ENCODE measurements around the gene AGBL2. TPM values are rescaled to one million over a fixed set of nuclear protein-coding genes. Genes with fewer than 3 reads are reported as not detected.

Gene AGBL2
- total and polyA plus RNA-seq, 2 experiments from 2014 or later, result 0.51 to 2.7 TPM

GRCh38 chr11:47656260-47656885 is 58.8 kb downstream of the AGBL2 start:
- 46% methylated on average over 6 of the region's 6 CpGs for WGBS, 2 experiments (ENCODE audit: low coverage in 1 of 2, low lambda C conversion rate in 2 of 2, missing lambda C conversion rate in 2 of 2)
- Histone ChIP-seq H3K36me3 (ENCODE audit: low read depth) (no peaks in the 10 kb centered on the region), H2AFZ (no peak overlapping the region), H3K9me3 (ENCODE audit: low read depth) (no peaks in the 10 kb centered on the region), H3K4me2 (ENCODE audit: unreplicated experiment) (no peak overlapping the region), H3K79me2 (ENCODE audit: insufficient read depth) (no peaks in the 10 kb centered on the region), H3K4me1 (ENCODE audit: insufficient read depth) (no peaks in the 10 kb centered on the region), H3K27me3 (replicated peaks; ENCODE audit: insufficient read depth) (no peaks in the 10 kb centered on the region), H3K9ac (no peak overlapping the region), H4K20me1 (ENCODE audit: insufficient read depth) (no peaks in the 10 kb centered on the region), H3K4me3 (no peak overlapping the region), H3K9me2 (ENCODE audit: insufficient read depth) (no peaks in the 10 kb centered on the region), H3F3A (ENCODE audit: insufficient read depth) (no peaks in the 10 kb centered on the region), H3K27ac (no peak overlapping the region)
- TF ChIP-seq EZH2 (IDR thresholded peaks at IDR 0.05; ENCODE audit: insufficient read depth, poor library complexity, severe bottlenecking), result no peak
- no peak for TF ChIP-seq EZH2phosphoT487 (IDR thresholded peaks at IDR 0.05; ENCODE audit: insufficient read depth, low read depth)
- DNase-seq, result no peak
- in situ Hi-C loops (cut with MboI), result no loop called here

GRCh38 chr11:47651818-47652469 is 63.2 kb downstream of the AGBL2 start:
- Histone ChIP-seq H3K4me2 (ENCODE audit: unreplicated experiment) (no peak overlapping the region), H3K4me3 (no peak overlapping the region), H3K9ac (no peak overlapping the region), H3K27ac (no peak overlapping the region), H3K36me3 (ENCODE audit: low read depth) (no peaks in the 10 kb centered on the region), H3K9me2 (ENCODE audit: insufficient read depth) (no peaks in the 10 kb centered on the region), H3K79me2 (ENCODE audit: insufficient read depth) (no peaks in the 10 kb centered on the region), H2AFZ (no peak overlapping the region), H3F3A (ENCODE audit: insufficient read depth) (no peaks in the 10 kb centered on the region), H3K4me1 (ENCODE audit: insufficient read depth) (no peaks in the 10 kb centered on the region), H4K20me1 (ENCODE audit: insufficient read depth) (no peaks in the 10 kb centered on the region), H3K27me3 (replicated peaks; ENCODE audit: insufficient read depth) (no peaks in the 10 kb centered on the region), H3K9me3 (ENCODE audit: low read depth) (no peaks in the 10 kb centered on the region)
- WGBS, 2 experiments (ENCODE audit: low coverage in 1 of 2, low lambda C conversion rate in 2 of 2, missing lambda C conversion rate in 2 of 2), result 69 to 74% methylated on average over 5 of the region's 5 CpGs
- no peak for TF ChIP-seq EZH2 (IDR thresholded peaks at IDR 0.05; ENCODE audit: insufficient read depth, poor library complexity, severe bottlenecking)
- TF ChIP-seq EZH2phosphoT487 (IDR thresholded peaks at IDR 0.05; ENCODE audit: insufficient read depth, low read depth), result no peak
- in situ Hi-C loops (cut with MboI), result no loop called here
- DNase-seq, result no peak

GRCh38 chr11:47649276-47649675 is 65.9 kb downstream of the AGBL2 start:
- in situ Hi-C loops (cut with MboI), result no loop called here
- WGBS, 2 experiments (ENCODE audit: low coverage in 1 of 2, low lambda C conversion rate in 2 of 2, missing lambda C conversion rate in 2 of 2), result 56 to 65% methylated on average over 3 of the region's 3 CpGs
- Histone ChIP-seq H2AFZ (no peak overlapping the region), H3K27me3 (replicated peaks; ENCODE audit: insufficient read depth) (no peaks in the 10 kb centered on the region), H3K27ac (no peak overlapping the region), H3K9me2 (ENCODE audit: insufficient read depth) (no peaks in the 10 kb centered on the region), H3K79me2 (ENCODE audit: insufficient read depth) (no peaks in the 10 kb centered on the region), H3K36me3 (ENCODE audit: low read depth) (no peaks in the 10 kb centered on the region), H3K9ac (no peak overlapping the region), H3K4me2 (ENCODE audit: unreplicated experiment) (no peak overlapping the region), H3K4me1 (ENCODE audit: insufficient read depth) (no peaks in the 10 kb centered on the region), H4K20me1 (ENCODE audit: insufficient read depth) (no peaks in the 10 kb centered on the region), H3F3A (ENCODE audit: insufficient read depth) (no peaks in the 10 kb centered on the region), H3K9me3 (ENCODE audit: low read depth) (no peaks in the 10 kb centered on the region), H3K4me3 (no peak overlapping the region)
- no peak for TF ChIP-seq EZH2phosphoT487 (IDR thresholded peaks at IDR 0.05; ENCODE audit: insufficient read depth, low read depth)
- no peak for TF ChIP-seq EZH2 (IDR thresholded peaks at IDR 0.05; ENCODE audit: insufficient read depth, poor library complexity, severe bottlenecking)
- DNase-seq, result no peak

- Histone ChIP-seq H3K27ac (no peak overlapping the region), H3K36me3 (ENCODE audit: low read depth) (no peaks in the 10 kb centered on the region), H3K9ac (no peak overlapping the region), H3K4me3 (no peak overlapping the region), H3K4me1 (ENCODE audit: insufficient read depth) (peaks cover 5% of the 10 kb centered on the region), H3K79me2 (ENCODE audit: insufficient read depth) (peaks cover 11% of the 10 kb centered on the region), H3K9me3 (ENCODE audit: low read depth) (no peaks in the 10 kb centered on the region), H3K9me2 (ENCODE audit: insufficient read depth) (no peaks in the 10 kb centered on the region), H3K4me2 (ENCODE audit: unreplicated experiment) (no peak overlapping the region), H2AFZ (no peak overlapping the region), H3K27me3 (replicated peaks; ENCODE audit: insufficient read depth) (no peaks in the 10 kb centered on the region), H3F3A (ENCODE audit: insufficient read depth) (no peaks in the 10 kb centered on the region), H4K20me1 (ENCODE audit: insufficient read depth) (no peaks in the 10 kb centered on the region)
- TF ChIP-seq EZH2phosphoT487 (IDR thresholded peaks at IDR 0.05; ENCODE audit: insufficient read depth, low read depth), result no peak
- no peak for TF ChIP-seq EZH2 (IDR thresholded peaks at IDR 0.05; ENCODE audit: insufficient read depth, poor library complexity, severe bottlenecking)
- WGBS, 2 experiments (ENCODE audit: low coverage in 1 of 2, low lambda C conversion rate in 2 of 2, missing lambda C conversion rate in 2 of 2), result 72% methylated on average over 6 of the region's 6 CpGs
- in situ Hi-C loops (cut with MboI), result no loop called here
- no peak for DNase-seq
Observed at GRCh38 chr11:47646019-47646418, 69.2 kb downstream of the AGBL2 start.

All from GM23248 (cell line).